IMR-90 (cell line): ENCODE measurements around the gene TRMT11.

Experiments
- CHD1 ChIP-seq: IDR thresholded peaks from 2 replicates; pipeline ENCODE4 v1.6.1; 2012; ENCODE audit warnings: low read depth, low read length, improper control_type of control experiment
- CTCF ChIP-seq: conservative IDR thresholded peaks from 2 replicates; pipeline ENCODE4 v1.5.1; 2012; ENCODE audit warnings: mild to moderate bottlenecking, low read depth, low read length, improper control_type of control experiment
- ELK1 ChIP-seq: fragments of 150-350 bp; IDR thresholded peaks from 2 replicates; pipeline ENCODE4 v1.6.1; 2016; ENCODE audit warnings: low read depth, mild to moderate bottlenecking, low read length, moderate library complexity, borderline replicate concordance
- MXI1 ChIP-seq: IDR thresholded peaks from 2 replicates; pipeline ENCODE4 v1.6.1; 2012; ENCODE audit warnings: low read depth, mild to moderate bottlenecking, low read length, moderate library complexity, borderline replicate concordance
- POLR2A ChIP-seq: IDR thresholded peaks from 2 replicates; pipeline ENCODE4 v1.6.1; 2012; ENCODE audit warnings: mild to moderate bottlenecking, low read depth, low read length
- RAD21 ChIP-seq: IDR thresholded peaks from 2 replicates; pipeline ENCODE4 v1.6.1; 2012; ENCODE audit warnings: low read length, improper control_type of control experiment
- RCOR1 ChIP-seq: IDR thresholded peaks from 2 replicates; pipeline ENCODE4 v1.6.1; 2012; ENCODE audit warnings: mild to moderate bottlenecking, low read length, improper control_type of control experiment; ENCODE audit not compliant: insufficient replicate concordance
- RFX5 ChIP-seq: IDR thresholded peaks from 2 replicates; pipeline ENCODE4 v1.8.0; 2012; ENCODE audit warnings: low read depth, mild to moderate bottlenecking, low read length, moderate library complexity
- USF2 ChIP-seq: fragments of 150-350 bp; IDR thresholded peaks from 2 replicates; pipeline ENCODE4 v1.6.1; 2017; ENCODE audit warnings: mild to moderate bottlenecking, antibody characterized with exemption, low read length, low read depth

GRCh38 chr6:125988280-125988679 is 1.9 kb downstream of the TRMT11 start:
- TF ChIP-seq CTCF (no peak), RAD21 (no peak), POLR2A (no peak), MXI1 (no peak), USF2 (no peak), CHD1 (no peak), RCOR1 (no peak), RFX5 (no peak), ELK1 (no peak)
